Loucy (cell line): ENCODE measurements around the gene NFKBIB.

ENCODE experiments used
- H2AFZ ChIP-seq: fragments of 200-600 bp; sonication (generic); 2 replicates; pipeline ENCODE4 v1.6.0; 2016; ENCODE audit warnings: antibody characterized with exemption, mild to moderate bottlenecking, low read length, moderate library complexity
- H3F3A ChIP-seq: fragments of 200-600 bp; 2 replicates; pipeline ENCODE4 v1.6.0; 2016; ENCODE audit warnings: antibody characterized with exemption, low read depth, mild to moderate bottlenecking
- H3K27me3 ChIP-seq: fragments of 200-600 bp; sonication (generic); 2 replicates; pipeline ENCODE4 v1.6.1; 2014; ENCODE audit warnings: low read length, mild to moderate bottlenecking; ENCODE audit not compliant: insufficient read depth, poor library complexity, severe bottlenecking
- H3K36me3 ChIP-seq: fragments of 200-600 bp; sonication (generic); 2 replicates; pipeline ENCODE4 v1.6.1; 2016; ENCODE audit warnings: low read length; ENCODE audit not compliant: insufficient read depth
- H3K4me1 ChIP-seq: fragments of 200-600 bp; sonication (generic); 2 replicates; pipeline ENCODE4 v1.5.1; 2014; ENCODE audit warnings: low read length, mild to moderate bottlenecking; ENCODE audit not compliant: insufficient read depth, poor library complexity, severe bottlenecking
- H3K4me2 ChIP-seq: fragments of 200-600 bp; sonication (generic); 2 replicates; pipeline ENCODE4 v1.6.0; 2014; ENCODE audit warnings: antibody characterized with exemption, low read length, low read depth, mild to moderate bottlenecking; ENCODE audit not compliant: poor library complexity, severe bottlenecking
- H3K4me3 ChIP-seq: fragments of 200-600 bp; sonication (generic); 2 replicates; pipeline ENCODE4 v1.5.1; 2014; ENCODE audit warnings: low read length, mild to moderate bottlenecking, mixed read lengths; ENCODE audit not compliant: poor library complexity, severe bottlenecking
- H3K79me2 ChIP-seq: fragments of 200-600 bp; sonication (generic); 2 replicates; pipeline ENCODE4 v1.6.1; 2014; ENCODE audit warnings: low read length; ENCODE audit not compliant: insufficient read depth
- H3K9ac ChIP-seq: fragments of 200-600 bp; sonication (generic); 2 replicates; pipeline ENCODE4 v1.6.0; 2014; ENCODE audit warnings: mild to moderate bottlenecking, low read depth, low read length, moderate library complexity; ENCODE audit not compliant: poor library complexity, severe bottlenecking
- H3K9me2 ChIP-seq: fragments of 200-600 bp; sonication (generic); replicated peaks from 2 replicates; pipeline ENCODE4 v1.6.1; 2016; ENCODE audit warnings: low read depth, low read length, mixed read lengths
- H3K9me3 ChIP-seq: fragments of 200-600 bp; sonication (generic); 2 replicates; pipeline ENCODE4 v1.6.1; 2014; ENCODE audit warnings: mild to moderate bottlenecking, antibody characterized with exemption, low read length, low read depth; ENCODE audit not compliant: insufficient read depth
- H4K20me1 ChIP-seq: fragments of 200-600 bp; sonication (generic); 2 replicates; pipeline ENCODE4 v1.6.0; 2014; ENCODE audit warnings: antibody characterized with exemption, low read length, mild to moderate bottlenecking; ENCODE audit not compliant: insufficient read depth, poor library complexity, severe bottlenecking
- EZH2phosphoT487 ChIP-seq: fragments of 200-600 bp; IDR thresholded peaks from 2 replicates; pipeline ENCODE4 v1.6.1; 2018; ENCODE audit warnings: antibody characterized with exemption, mild to moderate bottlenecking, moderate library complexity, borderline replicate concordance
- TF ChIP-seq, protein P1 (sequence below): fragments of 200-600 bp; sonication (generic); conservative IDR thresholded peaks from 2 replicates; pipeline ENCODE4 v1.5.1; 2014; ENCODE audit warnings: mild to moderate bottlenecking, antibody characterized with exemption, low read length

NFKBIB gene

DNA sequence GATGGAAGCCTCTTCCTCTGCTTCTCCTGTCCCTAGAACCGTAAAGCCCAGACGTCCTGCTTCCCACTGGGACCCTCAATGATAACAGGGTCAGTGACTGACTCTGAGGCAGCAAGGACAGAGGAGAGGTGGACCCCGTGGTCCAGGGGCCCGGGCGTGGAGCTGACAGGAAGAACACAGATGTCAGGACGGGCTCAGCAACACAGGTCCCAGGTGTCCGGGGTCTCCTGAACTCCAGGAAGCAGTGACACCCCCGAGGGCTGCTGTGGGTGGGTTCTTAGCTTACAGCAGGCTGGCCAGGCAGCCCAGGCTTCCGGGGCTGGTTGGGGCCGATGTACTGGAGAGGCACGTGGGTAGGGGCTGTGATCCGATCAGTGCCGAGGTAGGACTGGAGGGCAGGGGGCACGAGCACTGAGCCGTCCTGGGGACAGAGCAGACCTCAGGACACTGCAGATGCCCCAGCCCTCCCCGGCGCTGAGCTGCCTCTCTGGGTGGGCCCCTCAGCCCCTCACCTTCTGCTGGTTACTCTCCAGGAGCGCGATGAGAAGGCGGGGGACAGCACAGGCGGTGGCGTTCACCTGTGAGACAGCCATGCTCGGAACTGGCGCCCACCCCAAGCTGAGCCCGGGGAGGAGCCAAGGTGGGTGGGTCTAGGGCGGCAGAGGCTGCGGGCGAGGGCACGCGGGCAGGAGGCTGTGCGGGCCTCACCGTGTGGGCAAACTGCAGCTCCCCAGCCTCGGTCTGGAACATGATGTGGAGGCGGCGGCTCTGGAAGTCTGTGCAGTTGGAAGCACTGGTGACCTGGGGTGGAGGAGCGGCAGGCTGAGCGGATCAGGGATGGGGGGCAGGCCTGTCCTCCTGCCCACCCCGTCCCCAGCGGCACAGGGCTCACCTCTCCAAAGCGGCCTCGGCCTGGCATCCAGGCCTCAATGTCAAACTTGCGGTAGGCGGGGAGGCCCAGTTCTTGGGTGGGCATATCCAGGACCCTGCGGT lies 15.9 kb downstream of the NFKBIB start:
- H3K36me3 ChIP-seq, result no peaks in the 10 kb centered on the region
- H3K9ac ChIP-seq, result no peak overlapping the region

DNA sequence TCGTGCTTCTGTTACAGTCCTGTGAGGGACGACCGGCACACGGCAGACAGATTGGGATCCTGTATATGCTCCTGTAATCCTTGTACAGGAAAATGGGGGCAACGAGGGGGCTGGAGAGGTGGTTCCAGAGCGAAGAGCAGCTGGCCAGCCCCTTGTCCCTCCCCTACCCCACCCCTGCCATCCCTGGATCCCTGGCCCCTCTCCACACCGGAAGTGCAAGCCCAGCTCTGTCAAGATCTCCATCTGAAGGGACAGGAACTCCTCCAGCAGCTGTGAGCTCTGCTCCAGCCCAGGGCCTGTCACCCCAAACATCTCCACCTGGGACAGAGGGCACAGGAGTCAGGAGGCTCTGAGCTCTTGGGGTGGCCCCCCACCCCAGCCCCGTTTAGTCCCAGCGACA lies 17.7 kb downstream of the NFKBIB start:
- H4K20me1 ChIP-seq, result no peaks in the 10 kb centered on the region
- H3K36me3 ChIP-seq, result peaks cover 3% of the 10 kb centered on the region; the same call in 1 of the 2 replicates
- H3K79me2 ChIP-seq, result no peaks in the 10 kb centered on the region
- H3K9me3 ChIP-seq, result no peaks in the 10 kb centered on the region
- TF ChIP-seq, protein P1, sequence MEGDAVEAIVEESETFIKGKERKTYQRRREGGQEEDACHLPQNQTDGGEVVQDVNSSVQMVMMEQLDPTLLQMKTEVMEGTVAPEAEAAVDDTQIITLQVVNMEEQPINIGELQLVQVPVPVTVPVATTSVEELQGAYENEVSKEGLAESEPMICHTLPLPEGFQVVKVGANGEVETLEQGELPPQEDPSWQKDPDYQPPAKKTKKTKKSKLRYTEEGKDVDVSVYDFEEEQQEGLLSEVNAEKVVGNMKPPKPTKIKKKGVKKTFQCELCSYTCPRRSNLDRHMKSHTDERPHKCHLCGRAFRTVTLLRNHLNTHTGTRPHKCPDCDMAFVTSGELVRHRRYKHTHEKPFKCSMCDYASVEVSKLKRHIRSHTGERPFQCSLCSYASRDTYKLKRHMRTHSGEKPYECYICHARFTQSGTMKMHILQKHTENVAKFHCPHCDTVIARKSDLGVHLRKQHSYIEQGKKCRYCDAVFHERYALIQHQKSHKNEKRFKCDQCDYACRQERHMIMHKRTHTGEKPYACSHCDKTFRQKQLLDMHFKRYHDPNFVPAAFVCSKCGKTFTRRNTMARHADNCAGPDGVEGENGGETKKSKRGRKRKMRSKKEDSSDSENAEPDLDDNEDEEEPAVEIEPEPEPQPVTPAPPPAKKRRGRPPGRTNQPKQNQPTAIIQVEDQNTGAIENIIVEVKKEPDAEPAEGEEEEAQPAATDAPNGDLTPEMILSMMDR, result no peak
- no peak for TF ChIP-seq EZH2phosphoT487
- no peaks in the 10 kb centered on the region for H3K9me2 ChIP-seq
- no peak overlapping the region for H3K4me2 ChIP-seq
- no peak overlapping the region for H3K4me3 ChIP-seq
- no peak overlapping the region for H3K9ac ChIP-seq
- H3K27me3 ChIP-seq, result no peaks in the 10 kb centered on the region
- no peaks in the 10 kb centered on the region for H3F3A ChIP-seq
- no peak overlapping the region for H2AFZ ChIP-seq
- peaks cover 7% of the 10 kb centered on the region for H3K4me1 ChIP-seq

More for the DNA sequence above, 15.9 kb downstream of the NFKBIB start:
- Histone ChIP-seq H3F3A (no peaks in the 10 kb centered on the region), H3K79me2 (no peaks in the 10 kb centered on the region), H3K9me2 (no peaks in the 10 kb centered on the region), H3K4me1 (peaks cover 7% of the 10 kb centered on the region), H2AFZ (no peak overlapping the region), H3K4me2 (no peak overlapping the region), H3K27me3 (no peaks in the 10 kb centered on the region), H4K20me1 (no peaks in the 10 kb centered on the region), H3K4me3 (no peak overlapping the region), H3K9me3 (no peaks in the 10 kb centered on the region)
- no peak for TF ChIP-seq EZH2phosphoT487
- TF ChIP-seq, protein P1, result no peak

DNA sequence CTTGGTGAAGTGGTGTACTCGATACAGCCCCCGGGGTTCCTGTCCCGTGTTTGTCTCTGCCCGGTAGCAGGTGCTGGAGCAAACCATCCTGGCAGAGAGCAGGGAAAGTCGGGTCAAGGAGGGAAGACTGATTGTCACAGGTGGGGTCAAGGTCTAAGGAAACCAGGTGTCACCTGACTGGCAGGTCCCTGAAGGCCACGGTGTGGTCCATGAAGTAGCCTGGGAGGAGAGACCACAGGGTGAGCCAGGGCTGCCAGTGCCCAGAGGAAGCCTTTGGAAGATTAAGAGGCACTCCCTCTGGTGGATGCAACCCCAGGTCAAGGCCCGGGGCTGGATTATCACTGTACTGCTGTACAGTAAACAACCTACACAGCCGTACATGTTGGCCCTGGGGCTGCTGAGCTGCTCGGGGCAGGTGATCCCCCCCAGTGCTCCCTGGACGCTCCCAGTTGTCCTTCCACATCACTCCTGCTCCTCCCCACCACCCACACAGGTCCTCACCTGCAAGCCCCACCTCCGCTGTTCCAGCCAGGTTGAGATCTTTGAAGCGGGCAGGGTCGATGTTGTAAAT lies 18.2 kb downstream of the NFKBIB start:
- no peak overlapping the region for H2AFZ ChIP-seq
- no peaks in the 10 kb centered on the region for H3K79me2 ChIP-seq
- H3K27me3 ChIP-seq, result no peaks in the 10 kb centered on the region
- no peak overlapping the region for H3K4me3 ChIP-seq
- H4K20me1 ChIP-seq, result no peaks in the 10 kb centered on the region
- no peaks in the 10 kb centered on the region for H3K9me2 ChIP-seq
- no peaks in the 10 kb centered on the region for H3F3A ChIP-seq
- peaks cover 3% of the 10 kb centered on the region; the same call in 1 of the 2 replicates for H3K36me3 ChIP-seq
- H3K4me2 ChIP-seq, result no peak overlapping the region
- peaks cover 3% of the 10 kb centered on the region for H3K4me1 ChIP-seq
- H3K9me3 ChIP-seq, result no peaks in the 10 kb centered on the region
- TF ChIP-seq, protein P1, result no peak; the same call in 1 of the 2 replicates
- TF ChIP-seq EZH2phosphoT487, result no peak
- no peak overlapping the region for H3K9ac ChIP-seq
